GM18873 (cell line): ENCODE data around the gene ETV7.
"Not testable (repeated sequence)": the region's sequence is repeated elsewhere in the genome, so short reads cannot be mapped to it uniquely, and the experiment has no call there.

Source experiments
- ATAC-seq: cut with Tn5 transposase; IDR thresholded peaks from one replicate; pipeline ENCODE4 v1.9.1; 2021; ENCODE audit warnings: mild to moderate bottlenecking, moderate library complexity, moderate number of reproducible peaks; ENCODE audit not compliant: unreplicated experiment, low FRiP score

The ETV7 gene

GRCh38 chr6:36387440-36388303 is at the start of gene ETV7:
Gene ETV7, minus strand, starts transcription at chr6:36387669. Its CDS starts 128 bp downstream, at chr6:36387541.
- ATAC-seq = no peak

- no peak for ATAC-seq
Observed at GRCh38 chr6:36436466-36436865, 49.0 kb upstream of the ETV7 start.

- no peak for ATAC-seq
Observed at GRCh38 chr6:36432151-36432671, 44.7 kb upstream of the ETV7 start.

DNA sequence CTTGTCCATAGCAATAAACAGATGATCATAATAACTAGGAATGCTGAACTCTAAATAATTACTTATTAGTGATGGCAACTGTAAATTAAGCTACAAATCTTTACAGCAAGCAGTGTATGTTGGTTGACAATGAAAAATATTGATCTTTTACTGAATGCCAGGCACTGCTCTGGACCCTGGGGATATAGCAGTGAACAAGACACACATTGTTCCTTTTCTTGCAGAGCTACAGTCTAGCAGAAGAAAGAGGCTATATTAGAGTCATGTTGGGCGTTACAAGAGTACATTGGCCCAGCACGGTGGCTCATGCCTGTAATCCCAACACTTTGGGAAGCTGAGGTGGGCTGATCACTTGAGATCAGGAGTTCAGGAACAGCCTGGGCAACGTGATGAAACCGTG is 43.7 kb upstream of the ETV7 start:
- ATAC-seq = no peak

DNA sequence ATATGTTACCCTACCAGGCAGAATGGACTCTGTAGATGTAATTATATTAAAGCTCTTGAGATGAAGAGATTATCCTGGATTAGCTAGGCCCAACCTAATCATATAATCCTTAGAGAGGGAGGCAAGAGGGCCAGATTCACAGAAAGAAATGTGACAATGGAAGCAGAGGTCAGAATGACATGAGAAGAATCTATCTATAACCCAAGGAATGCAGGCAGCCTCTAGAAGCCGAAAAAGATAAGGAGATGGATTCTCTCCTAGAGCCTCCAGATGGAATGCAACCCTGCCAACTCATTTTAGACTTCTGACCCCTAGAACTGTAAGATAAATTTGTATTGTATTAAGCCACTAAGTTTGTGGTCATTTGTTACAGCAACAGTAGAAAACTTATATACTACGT is 42.9 kb upstream of the ETV7 start:
- no peak for ATAC-seq

DNA sequence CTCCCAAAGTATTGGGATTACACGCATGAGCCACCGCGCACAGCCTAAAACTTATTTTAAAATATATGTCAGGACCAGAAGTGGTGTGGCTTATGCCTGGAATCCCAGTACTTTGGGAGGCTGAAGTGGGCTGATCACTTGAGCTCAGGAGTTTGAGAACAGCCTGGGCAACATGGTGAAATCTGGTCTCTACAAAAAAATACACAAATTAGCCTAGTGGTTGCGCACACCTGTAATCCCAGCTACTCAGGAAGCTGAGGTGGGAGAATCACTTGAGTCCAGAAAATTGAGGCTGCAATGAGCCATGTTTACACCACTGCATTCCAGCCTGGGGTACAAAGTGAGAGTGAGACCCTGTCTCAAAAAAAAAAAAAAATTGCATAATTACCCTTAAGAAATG is 41.4 kb upstream of the ETV7 start:
- ATAC-seq = no peak

DNA sequence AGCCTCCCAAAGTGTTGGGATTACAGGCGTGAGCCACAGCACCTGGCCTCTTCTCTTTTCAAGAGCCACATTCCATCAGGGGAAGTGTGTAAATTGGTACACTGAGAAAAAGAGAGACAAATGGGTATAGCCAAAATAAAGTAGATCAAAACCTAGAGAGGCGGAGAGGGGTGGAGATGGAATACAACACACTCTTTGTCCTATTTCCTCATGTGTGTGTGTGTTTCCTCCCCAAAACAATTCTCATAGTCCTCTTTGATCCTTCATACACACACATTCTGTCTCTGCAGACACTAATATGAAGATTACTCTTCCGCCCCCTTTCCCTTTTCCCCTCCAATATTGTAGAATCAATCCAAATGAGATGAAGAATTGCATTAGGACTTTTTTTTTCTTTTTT is 39.2 kb upstream of the ETV7 start:
- ATAC-seq = no peak

GRCh38 chr6:36423101-36423824 is 35.8 kb upstream of the ETV7 start:
- ATAC-seq = peak; percentile 85

DNA sequence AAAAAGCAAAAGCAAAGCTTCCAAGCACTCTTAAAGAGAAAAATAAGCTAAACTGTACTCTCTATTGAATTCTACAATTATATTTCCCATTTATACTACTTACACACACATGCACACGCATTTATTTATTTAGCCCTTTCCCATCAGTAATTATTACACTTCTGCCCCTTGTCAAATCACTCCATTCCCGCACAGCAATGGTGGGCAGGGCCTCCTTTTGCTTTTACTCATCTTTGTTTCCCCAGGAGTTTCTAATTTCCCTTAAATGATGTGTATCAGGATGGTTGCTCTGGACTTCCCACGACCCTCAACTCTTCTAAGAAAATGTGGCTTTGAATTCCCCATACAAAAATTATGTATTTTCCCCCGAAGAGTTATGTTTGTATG is 35.2 kb upstream of the ETV7 start:
- no peak for ATAC-seq

DNA sequence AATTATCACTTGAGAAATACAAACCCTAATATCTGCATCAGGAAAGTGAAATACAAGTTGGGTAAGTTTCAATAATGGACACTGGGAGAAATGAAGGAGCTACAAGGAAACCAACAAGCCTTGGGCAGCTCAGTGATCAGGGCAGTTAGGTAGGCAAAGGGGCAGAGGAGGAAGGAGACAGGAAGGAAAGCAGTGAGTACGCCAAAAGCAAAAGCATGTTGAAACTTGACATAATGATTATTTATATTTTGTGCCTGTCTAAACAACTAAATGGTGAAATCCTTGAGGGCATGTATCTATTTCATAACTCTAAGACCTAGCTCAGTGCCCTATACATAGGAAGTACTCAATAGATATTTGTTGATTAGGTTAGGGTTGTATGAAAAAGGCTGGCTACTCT is 31.8 kb upstream of the ETV7 start:
- ATAC-seq = no peak

GRCh38 chr6:36418558-36418957 is 31.1 kb upstream of the ETV7 start:
- no peak for ATAC-seq

DNA sequence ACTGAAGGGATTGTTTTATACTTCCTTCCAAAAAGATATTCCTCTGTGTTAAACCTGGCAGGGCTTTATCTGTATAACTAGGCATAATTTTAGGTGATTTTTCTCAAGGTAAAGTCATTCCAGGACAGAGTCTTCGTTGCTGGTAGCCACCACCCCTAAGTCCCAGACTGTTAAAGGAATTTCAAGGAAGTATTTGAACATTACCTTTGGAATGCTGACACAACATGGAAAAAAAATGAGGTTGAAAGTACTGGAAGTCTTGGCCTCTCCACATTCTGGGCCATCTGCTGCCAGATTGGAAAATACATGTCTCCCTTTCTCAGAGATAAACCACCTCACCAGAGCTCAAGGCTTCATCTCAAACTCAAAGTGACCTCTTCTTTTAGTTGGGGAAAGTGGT is 27.0 kb upstream of the ETV7 start:
- ATAC-seq = no peak

- no peak for ATAC-seq
Observed at GRCh38 chr6:36413489-36414480, 26.3 kb upstream of the ETV7 start.

DNA sequence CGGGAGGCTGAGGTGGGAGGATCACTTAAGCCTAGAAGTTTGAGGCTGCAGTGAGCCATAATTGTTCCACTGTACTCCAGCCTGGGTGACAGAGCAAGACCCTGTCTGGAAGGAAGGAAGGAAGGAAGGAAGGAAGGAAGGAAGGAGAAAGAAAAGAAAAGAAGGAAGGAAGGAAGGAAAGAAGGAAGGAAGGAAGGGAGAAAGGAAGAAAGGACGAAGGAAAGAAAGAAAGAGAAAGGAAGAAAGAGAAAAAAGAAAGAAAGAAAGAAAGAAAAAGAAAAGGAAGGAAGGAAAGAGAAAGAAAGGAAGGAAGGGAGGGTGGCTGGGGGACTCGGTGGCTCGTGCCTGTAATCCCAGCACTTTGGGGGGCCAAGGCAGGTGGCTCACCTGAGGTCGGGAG is 22.2 kb upstream of the ETV7 start:
- not testable (repeated sequence) for ATAC-seq

DNA sequence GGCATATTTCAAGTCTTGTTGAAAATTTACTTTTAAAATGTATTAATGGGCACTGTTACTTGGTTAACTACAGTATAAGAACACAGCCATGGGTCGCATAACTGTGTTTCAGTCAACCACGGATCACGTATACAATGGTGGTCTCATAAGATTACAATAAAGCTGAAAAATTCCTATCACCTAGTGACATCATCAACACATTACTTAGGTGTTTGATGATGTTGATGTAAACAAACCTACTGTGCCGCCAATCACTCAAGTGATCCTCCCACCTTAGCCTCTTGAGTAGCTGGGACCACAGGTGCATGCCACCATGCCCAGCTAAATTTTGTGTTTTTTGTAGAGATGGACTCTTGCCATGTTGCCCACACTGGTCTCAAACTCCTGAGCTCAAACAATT is 16.7 kb upstream of the ETV7 start:
- ATAC-seq = no peak

DNA sequence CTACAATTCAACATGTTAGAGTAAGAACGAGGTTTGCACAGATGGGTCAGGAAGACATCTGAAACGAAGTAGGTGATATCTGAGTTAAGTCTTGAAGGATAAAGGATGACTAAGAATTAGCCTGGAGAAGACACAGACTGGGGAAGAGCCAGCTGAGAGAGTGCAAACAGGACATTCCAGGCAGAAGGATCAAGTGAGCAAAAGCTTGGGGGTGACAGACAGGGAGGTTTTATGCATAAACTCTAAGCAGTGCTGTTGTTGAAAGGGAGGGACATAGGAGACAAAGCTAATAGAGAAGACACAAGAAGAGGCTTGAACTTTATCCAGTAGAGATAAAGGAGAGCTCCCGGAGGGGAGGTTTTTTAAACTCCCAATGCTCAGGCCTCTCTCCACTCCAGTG is 15.0 kb upstream of the ETV7 start:
- ATAC-seq = no peak

DNA sequence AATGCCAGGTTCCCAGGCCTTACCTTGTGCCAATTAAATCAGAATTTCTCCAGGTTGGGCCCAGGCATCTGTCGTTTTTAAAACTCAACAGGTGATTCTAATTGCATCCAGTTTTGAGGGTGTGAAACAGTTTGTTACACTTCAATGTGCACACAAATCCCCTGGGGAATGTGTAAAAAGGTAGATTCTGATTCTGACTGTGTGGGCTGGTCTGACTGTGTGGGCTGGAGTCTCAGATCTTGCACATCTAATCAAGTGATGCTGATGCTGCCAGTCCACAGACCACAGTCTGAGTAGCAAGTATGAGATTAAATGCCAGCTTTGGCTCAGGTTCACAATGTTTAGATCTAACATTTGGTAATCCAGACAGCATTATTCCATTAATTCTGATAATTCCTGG is 12.5 kb upstream of the ETV7 start:
- ATAC-seq = no peak

DNA sequence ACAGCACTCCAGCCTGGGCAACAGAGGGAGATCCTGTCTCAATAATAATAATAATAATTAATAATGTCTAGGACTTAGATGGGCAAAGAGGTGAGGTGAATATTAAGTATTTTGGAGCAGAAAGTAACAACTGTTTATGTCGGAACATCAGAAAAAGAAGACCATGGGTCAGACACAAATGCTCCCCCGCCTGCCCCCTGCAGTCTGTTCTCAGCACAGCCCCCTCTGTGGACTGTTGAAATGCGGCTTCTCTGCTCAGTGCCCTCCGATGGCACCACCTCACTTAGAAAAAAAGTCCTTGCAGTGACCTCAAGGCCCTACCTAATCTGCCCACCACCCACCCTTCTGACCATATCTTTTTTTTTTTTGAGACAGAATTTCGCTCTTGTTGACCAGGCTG is 5.2 kb upstream of the ETV7 start:
- ATAC-seq = no peak

DNA sequence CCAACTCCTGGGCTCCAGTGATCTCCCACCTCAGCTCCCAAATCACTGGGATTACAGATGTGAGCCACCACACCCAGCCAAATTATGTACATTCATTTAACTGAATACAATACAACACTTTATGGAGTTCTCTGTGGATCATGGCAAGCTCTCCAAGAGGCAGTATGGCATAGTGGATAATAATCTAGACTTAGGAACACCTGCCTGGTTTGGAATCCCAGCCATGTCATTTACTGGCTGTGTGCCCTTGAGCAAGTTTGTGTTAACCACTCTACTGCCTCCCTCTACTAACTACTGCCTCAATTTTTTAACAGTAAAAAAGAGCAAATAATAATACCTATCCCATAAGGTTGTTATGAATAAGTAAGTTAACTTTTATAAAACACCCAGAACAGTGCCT is 1.9 kb upstream of the ETV7 start:
- ATAC-seq = no peak
